GM12873 (cell line): ENCODE data around the gene CLTC.

Experiments
- CTCF ChIP-seq: IDR thresholded peaks from 2 replicates; pipeline ENCODE4 v1.5.1; 2012; ENCODE audit warnings: low read depth, mild to moderate bottlenecking, moderate library complexity, low read length, control low read depth; ENCODE audit not compliant: insufficient read depth; ENCODE audit errors: missing control alignments

CLTC gene

GRCh38 chr17:59616253-59616920 lies 3.3 kb upstream of the CLTC start:
- no peak for TF ChIP-seq CTCF

- TF ChIP-seq CTCF = no peak
These were observed 2.5 kb upstream of the CLTC start for GRCh38 chr17:59617156-59617732.

- TF ChIP-seq CTCF = no peak
These were observed 729 bp upstream of the CLTC start for GRCh38 chr17:59619035-59619297.

GRCh38 chr17:59620064-59620359 lies 317 bp downstream of the CLTC start:
- TF ChIP-seq CTCF = no peak

GRCh38 chr17:59620518-59621259 lies 994 bp downstream of the CLTC start:
- no peak for TF ChIP-seq CTCF

- no peak for TF ChIP-seq CTCF
These were observed 2.1 kb downstream of the CLTC start for GRCh38 chr17:59621771-59622170.

- no peak for TF ChIP-seq CTCF
These were observed 3.5 kb downstream of the CLTC start for GRCh38 chr17:59623151-59623550.
